NOMO-1 treated with dmso at 0.1 percent for 144 hours (cell line): ENCODE measurements around the gene EMILIN2.
A peak's percentile ranks its signal among the peaks of the same experiment; 100 is the strongest.

Experiments
- DNase-seq: peaks from one replicate; lab custom pipeline; 2025; ENCODE audit not compliant: unreplicated experiment; lab: John Stamatoyannopoulos, UW

The EMILIN2 gene

DNA sequence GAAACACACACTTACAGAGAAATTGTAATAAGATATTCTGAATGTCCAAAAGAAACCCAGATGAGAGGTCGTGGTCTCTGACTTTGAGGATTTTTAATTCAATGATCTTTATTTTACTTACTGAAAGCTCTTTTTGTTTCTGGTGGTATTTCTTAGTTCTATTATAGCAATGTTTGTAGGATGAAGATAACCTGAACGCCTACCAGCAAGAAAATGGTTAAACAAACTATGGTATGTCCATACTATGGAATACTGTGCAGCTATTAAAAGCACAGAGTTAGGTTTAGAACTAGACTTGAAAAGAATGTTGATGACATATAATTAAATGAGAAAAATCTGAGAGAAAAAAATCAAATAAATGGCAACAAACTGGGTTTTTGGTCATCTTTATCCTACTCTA is 105.8 kb downstream of the EMILIN2 start:
- DNase-seq = no peak

GRCh38 chr18:2953935-2954653 is 107.3 kb downstream of the EMILIN2 start:
- no peak for DNase-seq

DNA sequence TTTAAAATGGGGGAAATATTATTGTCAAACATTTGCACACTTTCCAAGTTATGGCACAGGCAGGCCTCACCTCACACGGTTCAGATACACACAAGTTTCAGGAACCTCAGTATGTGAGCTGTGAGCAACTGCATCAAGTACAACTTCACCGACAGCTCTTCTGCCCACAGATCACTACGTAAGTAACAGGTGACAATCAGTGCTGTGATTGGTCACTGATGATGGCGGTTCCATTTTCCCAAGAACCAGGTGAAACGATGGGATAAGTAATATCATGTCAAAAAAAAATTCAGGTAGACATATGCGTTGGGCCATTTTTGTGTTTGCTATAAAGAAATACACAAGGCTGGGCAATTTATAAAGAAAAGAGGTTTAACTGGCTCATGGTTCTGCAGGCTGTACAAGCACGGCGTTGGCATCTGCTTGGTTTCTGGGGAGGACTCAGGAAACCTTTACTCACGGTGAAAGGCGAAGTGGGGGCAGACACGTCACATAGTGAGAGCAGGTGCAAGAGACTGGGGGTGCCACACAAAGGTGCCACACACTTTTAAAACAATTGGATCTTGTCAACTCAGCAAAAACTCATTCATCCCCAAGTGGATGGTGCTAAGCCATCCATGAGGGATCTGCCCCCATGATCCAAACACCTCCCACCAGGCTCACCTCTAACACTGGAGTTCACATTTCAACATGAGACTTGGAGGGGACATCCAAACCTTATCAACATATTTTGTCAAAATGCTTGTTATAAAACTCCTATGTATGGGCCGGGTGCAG is 108.3 kb downstream of the EMILIN2 start:
- DNase-seq = no peak

DNA sequence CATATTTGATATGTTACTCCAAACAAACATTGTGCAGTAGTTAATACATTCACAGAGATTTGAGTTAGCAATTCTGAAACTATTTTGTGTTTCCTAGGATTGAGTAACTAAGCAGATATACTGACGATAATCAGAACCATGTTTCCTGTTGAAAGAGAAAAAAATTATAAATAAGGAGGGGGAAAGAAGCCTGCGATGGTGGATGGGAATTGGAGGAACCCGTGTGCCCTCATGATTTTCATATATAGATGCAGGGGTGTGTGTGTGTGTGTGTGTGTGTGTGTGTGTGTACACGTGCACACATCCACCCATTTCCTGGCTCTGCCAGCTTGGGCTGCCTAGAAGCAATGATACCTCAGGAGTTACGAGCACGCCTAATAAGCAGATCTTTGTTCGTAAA is 109.2 kb downstream of the EMILIN2 start:
- no peak for DNase-seq

DNA sequence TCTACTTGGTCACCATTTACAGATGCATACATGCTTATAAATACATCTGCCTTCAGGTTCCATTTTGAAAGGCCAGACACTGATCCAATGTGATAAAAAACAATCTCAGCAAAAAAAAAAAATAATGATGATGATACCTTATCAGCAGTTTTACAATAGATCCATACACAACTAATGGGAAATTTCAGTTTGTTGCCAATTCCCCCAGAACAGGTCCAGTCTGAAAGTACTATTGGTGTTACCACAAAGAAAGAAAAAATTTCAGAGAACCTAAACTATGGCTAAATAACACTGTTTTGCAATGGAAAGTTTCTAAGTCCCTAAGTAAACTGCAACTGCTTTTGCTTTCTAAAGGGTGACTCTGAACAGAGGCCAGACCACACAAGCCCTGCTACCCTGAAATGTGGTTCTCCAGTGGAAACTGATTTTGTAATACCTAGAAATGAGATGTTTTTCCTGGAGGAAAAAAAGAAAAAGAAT is 112.1 kb downstream of the EMILIN2 start:
- peak; percentile 21 for DNase-seq

DNA sequence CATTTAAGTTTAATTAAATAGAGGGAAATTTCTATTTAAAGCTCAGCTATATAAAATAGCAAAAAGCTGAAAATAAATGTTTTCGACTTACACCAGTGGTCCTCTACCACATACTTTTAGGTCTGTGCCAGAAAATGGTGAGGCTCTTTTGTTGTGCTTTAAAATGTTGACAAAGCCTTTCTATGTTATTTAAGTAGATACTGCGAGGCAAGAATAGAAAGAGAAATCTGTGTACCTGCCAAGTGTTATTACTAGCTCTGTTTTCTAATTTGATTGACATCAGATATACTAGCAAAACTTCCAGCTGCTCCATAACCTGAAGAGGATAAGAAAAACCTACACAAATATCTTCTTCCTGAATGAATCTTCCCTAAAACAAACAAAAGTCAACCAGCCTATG is 112.5 kb downstream of the EMILIN2 start:
- no peak for DNase-seq

DNA sequence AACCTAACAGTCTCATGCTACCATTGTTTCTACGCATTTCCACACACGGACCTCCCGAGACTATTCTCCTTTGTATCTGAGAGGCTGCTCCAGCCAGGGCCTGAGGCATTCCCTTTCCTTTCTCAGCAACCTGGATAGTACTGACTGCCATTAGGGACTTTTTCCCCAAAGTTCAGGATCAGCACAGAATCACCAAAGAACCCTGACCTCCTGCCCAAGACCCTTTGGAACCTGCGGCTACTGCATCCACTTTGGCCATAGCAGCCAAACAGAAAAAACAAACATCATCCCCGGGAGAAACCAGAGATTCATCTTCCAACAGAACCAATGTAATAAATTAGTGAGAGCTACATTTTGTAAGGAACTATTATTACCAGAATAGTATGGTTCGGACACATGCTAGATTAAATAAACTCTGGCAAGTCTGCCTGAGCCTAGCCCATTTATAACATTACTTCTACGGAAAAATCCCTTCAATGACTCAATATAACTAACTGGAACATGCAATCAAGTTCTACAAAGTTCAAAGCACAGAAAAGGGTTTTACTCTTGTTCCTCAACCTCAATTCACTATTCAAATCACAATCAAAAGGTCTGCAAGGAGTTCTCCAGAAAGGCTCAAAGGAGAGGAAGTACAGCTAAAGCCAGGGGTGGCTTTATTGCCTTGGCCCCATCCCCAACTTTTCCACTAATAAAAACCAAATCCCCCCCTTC is 114.3 kb downstream of the EMILIN2 start:
- DNase-seq = no peak

DNA sequence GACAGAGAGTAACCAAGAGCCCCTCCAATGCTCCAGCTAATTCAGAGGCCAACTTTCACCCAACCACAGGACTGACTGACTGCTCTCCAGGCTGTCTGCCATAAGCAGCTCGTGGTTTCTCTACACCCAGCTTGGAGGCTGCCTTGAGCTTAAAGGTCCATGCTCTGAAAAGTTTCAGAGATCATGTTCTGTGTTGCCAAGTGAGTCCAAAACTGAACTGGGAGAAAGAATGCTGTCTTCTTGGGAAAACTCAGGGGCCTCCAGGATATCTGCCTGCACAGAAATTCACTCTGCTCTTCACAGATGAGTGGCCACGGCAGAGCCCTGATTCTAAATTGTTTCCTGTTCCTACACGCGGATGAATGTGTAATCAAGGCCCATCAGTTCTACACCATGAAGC is 115.0 kb downstream of the EMILIN2 start:
- no peak for DNase-seq

DNA sequence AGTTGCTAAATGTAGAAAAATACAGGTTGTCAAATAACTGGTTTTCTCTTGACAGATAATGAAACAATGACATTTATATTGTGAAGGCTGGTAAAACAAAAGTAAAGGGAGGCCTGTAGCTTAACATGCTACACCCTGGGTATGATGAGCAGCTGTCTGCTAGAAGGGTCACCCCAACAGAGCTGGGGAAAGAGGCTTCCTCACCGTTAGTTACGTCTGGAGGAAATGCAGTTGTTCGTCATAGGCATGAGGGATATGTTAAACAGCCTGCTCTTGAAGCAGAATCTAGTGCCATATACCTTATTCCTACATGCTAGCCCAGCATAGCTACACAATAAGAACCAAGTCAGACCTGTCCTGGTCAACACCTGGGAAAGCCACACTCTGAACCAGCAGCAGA is 116.2 kb downstream of the EMILIN2 start:
- no peak for DNase-seq

DNA sequence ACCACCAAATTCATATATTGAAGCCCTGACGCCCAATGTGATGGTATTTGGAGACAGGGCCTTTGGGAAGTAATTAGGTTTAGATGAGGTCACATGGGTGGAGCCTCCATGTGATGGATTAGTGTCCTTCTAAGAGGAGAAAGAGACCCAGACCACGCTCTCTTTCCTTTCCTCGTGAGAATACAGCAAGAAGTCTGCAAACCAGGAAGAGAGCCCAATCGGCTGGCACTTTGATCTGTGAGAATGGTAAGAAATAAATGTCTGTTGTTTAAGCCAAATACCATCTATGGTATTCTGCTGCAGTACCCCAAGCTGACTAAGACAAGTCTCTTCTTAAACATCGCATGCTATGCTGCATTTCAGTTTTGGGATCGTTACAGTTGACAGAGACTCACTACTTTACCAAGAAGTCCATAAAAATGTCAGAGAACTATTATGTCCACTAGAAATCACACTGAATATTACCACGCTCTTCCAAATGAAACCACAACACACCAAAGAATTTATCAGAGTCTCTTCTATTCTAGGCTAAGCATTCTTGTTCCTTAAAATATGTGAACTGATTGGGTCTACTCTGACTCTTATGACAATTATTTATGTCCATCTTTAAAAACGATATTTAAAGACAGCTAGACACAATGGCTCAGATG is 117.7 kb downstream of the EMILIN2 start:
- no peak for DNase-seq
